Endothelial cell (in vitro differentiated cells): ENCODE data around the gene RFPL4AL1. TPM values are rescaled to one million over a fixed set of nuclear protein-coding genes. Genes with fewer than 3 reads are reported as not detected.

Source experiments
- DNase-seq: peaks from one replicate; pipeline ENCODE4 v3.0.0; 2021; ENCODE audit warnings: low spot score
- H3K27ac Mint-ChIP-seq: one replicate; pipeline ENCODE4 v1.8.0; 2021; ENCODE audit warnings: mixed read lengths, inconsistent platforms; ENCODE audit not compliant: unreplicated experiment
- H3K27me3 Mint-ChIP-seq: one replicate; pipeline ENCODE4 v1.8.0; 2021; ENCODE audit warnings: mild to moderate bottlenecking, moderate library complexity, mixed read lengths, inconsistent platforms; ENCODE audit not compliant: unreplicated experiment
- H3K36me3 Mint-ChIP-seq: one replicate; pipeline ENCODE4 v1.8.0; 2021; ENCODE audit warnings: mild to moderate bottlenecking, low read depth, mixed read lengths, inconsistent platforms; ENCODE audit not compliant: unreplicated experiment
- H3K4me1 Mint-ChIP-seq: one replicate; pipeline ENCODE4 v1.8.0; 2021; ENCODE audit warnings: mild to moderate bottlenecking, mixed read lengths, inconsistent platforms; ENCODE audit not compliant: unreplicated experiment
- H3K4me3 Mint-ChIP-seq: one replicate; pipeline ENCODE4 v1.8.0; 2021; ENCODE audit warnings: mild to moderate bottlenecking, mixed read lengths, inconsistent platforms; ENCODE audit not compliant: unreplicated experiment
- H3K9me3 Mint-ChIP-seq: one replicate; pipeline ENCODE4 v1.8.0; 2021; ENCODE audit warnings: mixed read lengths, inconsistent platforms; ENCODE audit not compliant: unreplicated experiment
- CTCF ChIP-seq: fragments of 200-600 bp; sonication (generic); IDR thresholded peaks from one replicate; pipeline ENCODE4 v1.5.0; 2021; ENCODE audit warnings: antibody characterized with exemption; ENCODE audit not compliant: unreplicated experiment
- total RNA-seq: library from RNA; stranded (reverse); fragmentation: NEBNext Ultra II Directional; extraction: Animal tissue kit (Norgen Biotek cat#: 25700); gene quantifications from one replicate; pipeline ENCODE4 v1.2.1, GENCODE V29; 2021; ENCODE audit not compliant: unreplicated experiment

The RFPL4AL1 gene
- total RNA-seq, 1 donor from 2014 or later, result not detected

GRCh38 chr19:55802281-55802680 lies 33.4 kb downstream of the RFPL4AL1 start:
- Mint-ChIP-seq H3K27me3 (peaks cover 7% of the 10 kb centered on the region), H3K4me1 (no peaks in the 10 kb centered on the region), H3K36me3 (peaks cover 23% of the 10 kb centered on the region), H3K27ac (no peak overlapping the region), H3K9me3 (peaks cover 44% of the 10 kb centered on the region), H3K4me3 (no peak overlapping the region)
- DNase-seq, result no peak
- no peak for TF ChIP-seq CTCF

GRCh38 chr19:55809381-55810058 lies 40.6 kb downstream of the RFPL4AL1 start:
- H3K4me3 Mint-ChIP-seq, result no peak overlapping the region

GRCh38 chr19:55811340-55811739 lies 42.4 kb downstream of the RFPL4AL1 start:
- no peak for DNase-seq
- Mint-ChIP-seq H3K27me3 (peaks cover 4% of the 10 kb centered on the region), H3K27ac (no peak overlapping the region), H3K36me3 (peaks cover 13% of the 10 kb centered on the region), H3K4me1 (no peaks in the 10 kb centered on the region), H3K9me3 (peaks cover 48% of the 10 kb centered on the region), H3K4me3 (no peak overlapping the region)
- no peak for TF ChIP-seq CTCF

More at GRCh38 chr19:55809381-55810058, 40.6 kb downstream of the RFPL4AL1 start:
- no peak overlapping the region for H3K27ac Mint-ChIP-seq
- TF ChIP-seq CTCF, result no peak
- no peaks in the 10 kb centered on the region for H3K4me1 Mint-ChIP-seq
- no peak for DNase-seq
- peaks cover 4% of the 10 kb centered on the region for H3K27me3 Mint-ChIP-seq
- peaks cover 16% of the 10 kb centered on the region for H3K36me3 Mint-ChIP-seq
- peaks cover 50% of the 10 kb centered on the region for H3K9me3 Mint-ChIP-seq

- DNase-seq, result no peak
- Mint-ChIP-seq H3K27ac (no peak overlapping the region), H3K36me3 (peaks cover 13% of the 10 kb centered on the region), H3K9me3 (peaks cover 47% of the 10 kb centered on the region), H3K4me1 (no peaks in the 10 kb centered on the region), H3K4me3 (no peak overlapping the region), H3K27me3 (peaks cover 4% of the 10 kb centered on the region)
- no peak for TF ChIP-seq CTCF
Measured at GRCh38 chr19:55812449-55812848, 43.5 kb downstream of the RFPL4AL1 start.

- no peak overlapping the region for H3K4me3 Mint-ChIP-seq
- peaks cover 10% of the 10 kb centered on the region for H3K36me3 Mint-ChIP-seq
- H3K4me1 Mint-ChIP-seq, result no peaks in the 10 kb centered on the region
- no peak for TF ChIP-seq CTCF
- H3K27me3 Mint-ChIP-seq, result peaks cover 4% of the 10 kb centered on the region
- H3K27ac Mint-ChIP-seq, result no peak overlapping the region
- H3K9me3 Mint-ChIP-seq, result peaks cover 41% of the 10 kb centered on the region
- no peak for DNase-seq
Measured at GRCh38 chr19:55813906-55814305, 45.0 kb downstream of the RFPL4AL1 start.
